Mammary epithelial cell (primary cell): ENCODE measurements around the gene GPAT3.

ENCODE experiments used
- CTCF ChIP-seq, 2 donors: IDR thresholded peaks in 1 of 2; conservative IDR thresholded peaks in 1 of 2; 2 replicates each; pipeline ENCODE4 v1.5.1; 2011 to 2012; ENCODE audit warnings: inconsistent platforms in 2 of 2, low read length in 2 of 2, mild to moderate bottlenecking in 2 of 2, control low read depth in 1 of 2, low read depth in 1 of 2; ENCODE audit not compliant: insufficient read depth in 1 of 2; ENCODE audit errors: extremely low read depth in 1 of 2
- EZH2 ChIP-seq: IDR thresholded peaks from 2 replicates; pipeline ENCODE4 v1.6.1; 2012; ENCODE audit warnings: low read length, inconsistent platforms, borderline replicate concordance

- TF ChIP-seq CTCF (conservative IDR thresholded peaks at IDR 0.05 in 1 of 2, IDR thresholded peaks at IDR 0.05 in 1 of 2; ENCODE audit: extremely low read depth in 1 of 2, insufficient read depth in 1 of 2, low read depth in 1 of 2, low read length in 2 of 2) (no peak), EZH2 (no peak)
These were observed 78.1 kb downstream of the GPAT3 start for GRCh38 chr4:83613994-83614393.
